GM12874 (cell line): Measurements from ENCODE around the gene SMIM21.

Source experiments
- TF ChIP-seq, protein P1 (sequence below): IDR thresholded peaks from 2 replicates; pipeline ENCODE4 v1.5.1; 2011; ENCODE audit warnings: low read depth, mild to moderate bottlenecking, control low read depth, low read length, moderate library complexity; ENCODE audit not compliant: insufficient read depth

SMIM21 gene

DNA sequence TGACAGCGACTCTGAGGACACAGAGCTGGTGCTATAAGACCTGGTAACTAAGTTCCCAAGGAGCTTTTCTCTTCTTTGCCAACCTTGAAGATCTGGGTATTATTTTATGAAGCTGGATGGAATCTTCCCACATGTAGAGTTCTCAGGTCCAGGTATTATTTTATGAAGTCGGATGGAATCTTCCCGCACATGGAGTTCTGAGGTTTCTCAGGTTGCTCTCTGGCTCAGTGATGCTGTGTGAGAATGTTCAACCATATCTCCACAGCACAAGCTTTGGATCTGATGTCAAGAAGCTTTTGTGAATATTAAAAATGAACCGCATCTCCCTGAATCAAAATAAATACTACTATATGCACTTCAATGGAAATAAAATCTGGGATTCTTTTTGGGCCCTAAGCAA, at the start of gene SMIM21:
SMIM21 (minus strand) TSS at position 101 of the 400 bp plus-strand sequence. CDS start 140 bp downstream, outside the sequence.
- TF ChIP-seq, protein P1, sequence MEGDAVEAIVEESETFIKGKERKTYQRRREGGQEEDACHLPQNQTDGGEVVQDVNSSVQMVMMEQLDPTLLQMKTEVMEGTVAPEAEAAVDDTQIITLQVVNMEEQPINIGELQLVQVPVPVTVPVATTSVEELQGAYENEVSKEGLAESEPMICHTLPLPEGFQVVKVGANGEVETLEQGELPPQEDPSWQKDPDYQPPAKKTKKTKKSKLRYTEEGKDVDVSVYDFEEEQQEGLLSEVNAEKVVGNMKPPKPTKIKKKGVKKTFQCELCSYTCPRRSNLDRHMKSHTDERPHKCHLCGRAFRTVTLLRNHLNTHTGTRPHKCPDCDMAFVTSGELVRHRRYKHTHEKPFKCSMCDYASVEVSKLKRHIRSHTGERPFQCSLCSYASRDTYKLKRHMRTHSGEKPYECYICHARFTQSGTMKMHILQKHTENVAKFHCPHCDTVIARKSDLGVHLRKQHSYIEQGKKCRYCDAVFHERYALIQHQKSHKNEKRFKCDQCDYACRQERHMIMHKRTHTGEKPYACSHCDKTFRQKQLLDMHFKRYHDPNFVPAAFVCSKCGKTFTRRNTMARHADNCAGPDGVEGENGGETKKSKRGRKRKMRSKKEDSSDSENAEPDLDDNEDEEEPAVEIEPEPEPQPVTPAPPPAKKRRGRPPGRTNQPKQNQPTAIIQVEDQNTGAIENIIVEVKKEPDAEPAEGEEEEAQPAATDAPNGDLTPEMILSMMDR: no peak

GRCh38 chr18:75475228-75475627, 47.7 kb upstream of the SMIM21 start:
- TF ChIP-seq, protein P1: no peak

- TF ChIP-seq, protein P1: no peak
Observed at GRCh38 chr18:75474332-75474731, 46.8 kb upstream of the SMIM21 start.

- TF ChIP-seq, protein P1: no peak
Observed at GRCh38 chr18:75473316-75473715, 45.8 kb upstream of the SMIM21 start.

DNA sequence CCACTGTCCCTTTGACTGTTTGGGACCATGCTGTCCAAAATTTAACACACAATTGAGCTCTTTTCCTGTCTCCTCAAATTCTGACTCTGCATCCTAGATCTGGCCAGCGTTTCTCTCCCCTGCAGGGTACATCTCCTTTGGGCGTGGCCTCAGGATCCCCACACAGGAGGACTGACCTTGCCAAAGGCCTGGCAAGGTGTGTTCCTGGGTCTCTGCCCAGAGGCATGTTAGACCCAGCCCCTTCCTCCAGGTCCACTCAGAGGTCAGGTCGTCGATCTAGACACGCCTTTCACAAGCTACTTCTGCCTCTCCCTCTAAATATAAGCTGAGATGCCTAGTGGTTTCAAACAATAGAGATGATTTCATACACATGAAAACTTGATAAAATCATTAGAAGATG, 45.4 kb upstream of the SMIM21 start:
- TF ChIP-seq, protein P1: no peak

GRCh38 chr18:75472396-75472795, 44.9 kb upstream of the SMIM21 start:
- TF ChIP-seq, protein P1: no peak

GRCh38 chr18:75471850-75472249, 44.3 kb upstream of the SMIM21 start:
- TF ChIP-seq, protein P1: no peak
